Measurements from ENCODE around the gene OBSCN. TPM values are rescaled to one million over a fixed set of nuclear protein-coding genes. Genes with fewer than 3 reads are reported as not detected.

Gene OBSCN
- total and polyA plus RNA-seq, 2 of the 4 experiments (the other 2 are of a cell fraction) = 4.1 to 9.5 TPM

DNA sequence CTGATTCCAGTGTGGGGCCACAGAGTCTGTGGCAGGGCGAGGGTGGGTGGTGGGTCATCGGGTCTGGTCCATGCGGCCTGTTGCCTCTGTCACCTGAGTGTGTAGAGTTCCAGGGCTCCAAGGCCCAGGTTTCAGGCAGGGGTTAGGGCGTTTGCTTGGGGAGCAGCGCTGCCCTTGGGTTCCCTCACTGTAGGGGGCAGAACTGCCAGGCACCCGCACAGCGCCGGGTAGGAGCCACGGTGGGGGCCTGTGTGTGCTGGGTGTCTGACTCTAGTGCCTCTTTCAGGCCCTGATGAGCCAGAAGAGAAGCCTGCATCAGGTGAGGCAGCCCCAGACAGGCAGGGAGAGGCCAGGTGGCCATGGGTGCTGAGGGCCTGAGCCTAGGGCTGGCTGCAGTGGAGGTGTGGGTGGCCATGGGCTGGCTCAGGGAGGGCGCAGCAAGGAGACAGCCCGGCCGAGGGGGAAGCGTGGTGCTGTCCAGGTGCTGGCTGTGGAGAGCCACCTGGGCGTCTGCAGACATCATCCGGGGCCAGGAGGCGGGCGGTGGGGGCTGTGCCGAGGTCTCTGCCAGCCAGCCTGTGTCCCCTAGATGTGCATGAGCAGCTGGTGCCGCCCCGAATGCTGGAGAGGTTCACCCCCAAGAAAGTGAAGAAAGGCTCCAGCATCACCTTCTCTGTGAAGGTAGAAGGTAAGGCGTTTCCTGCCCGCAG is 126.5 kb downstream of the OBSCN start:
- no peaks in the 10 kb centered on the region for H3K4me1 ChIP-seq (ENCODE audit: control insufficient read depth, insufficient read depth, low read length)
- peaks cover 33% of the 10 kb centered on the region for H3K36me3 ChIP-seq (ENCODE audit: control insufficient read depth, insufficient read depth, low read length)
- no peak overlapping the region for H3K9ac ChIP-seq (ENCODE audit: low read depth, low read length)
- H2BK120ac ChIP-seq (ENCODE audit: low read depth, low read length) = no peak overlapping the region
- no peaks in the 10 kb centered on the region for H3K9me3 ChIP-seq (ENCODE audit: control insufficient read depth, insufficient read depth, low read length)
- H3K27me3 ChIP-seq (ENCODE audit: control insufficient read depth, insufficient read depth, low read length) = no peaks in the 10 kb centered on the region
- no peak overlapping the region for H2BK20ac ChIP-seq (ENCODE audit: low read depth, low read length)
- no peak overlapping the region for H2BK15ac ChIP-seq (ENCODE audit: low read depth, low read length)
- no peak overlapping the region for H2BK5ac ChIP-seq (ENCODE audit: low read depth, low read length, poor library complexity, severe bottlenecking)
- no peak overlapping the region for H4K5ac ChIP-seq (ENCODE audit: low read depth, low read length)
- ATAC-seq (ENCODE audit: low read depth) (no peak), DNase-seq (no peak)
- no peak overlapping the region for H2AFZ ChIP-seq (replicated peaks; ENCODE audit: low read length, poor library complexity)
- BruUV-seq (replicated peaks) = no TSS peak
- no peak overlapping the region for H2AK5ac ChIP-seq (ENCODE audit: low read depth, low read length)
- H4K8ac ChIP-seq (ENCODE audit: low read depth in 2 of 2, low read length in 2 of 2) = no peak overlapping the region
- no peaks in the 10 kb centered on the region for H3K79me1 ChIP-seq (ENCODE audit: low read depth in 1 of 2, low read length in 2 of 2)
- H4K91ac ChIP-seq (ENCODE audit: insufficient read depth, low read depth, low read length) = no peak overlapping the region
- no peak overlapping the region for H3K14ac ChIP-seq (replicated peaks; ENCODE audit: low read depth, low read length)
- H3K27ac ChIP-seq (ENCODE audit: insufficient read depth, low read length) = no peak overlapping the region
- intact Hi-C loops (cut with micrococcal nuclease) = no loop called here
- 88% methylated on average over 10 of the region's 22 CpGs; no CpG with 5 or more reads in 1 of the 2 experiments for WGBS, 2 experiments (ENCODE audit: extremely low coverage in 2 of 2, insufficient read length in 1 of 2)
- no peak overlapping the region for H3K4ac ChIP-seq (ENCODE audit: low read depth, low read length)
- no peak overlapping the region for H2AK9ac ChIP-seq (replicated peaks; ENCODE audit: low read depth, low read length, poor library complexity)
- no peak overlapping the region for H3K56ac ChIP-seq (ENCODE audit: extremely low read depth, insufficient read depth, low read length)
- H4K20me1 ChIP-seq (ENCODE audit: insufficient read depth, low read length) = no peaks in the 10 kb centered on the region; the same call in 1 of the 2 replicates
- TF ChIP-seq NFE2L2 (IDR thresholded peaks at IDR 0.05; ENCODE audit: low read depth, low read length) (no peak), FOS (IDR thresholded peaks at IDR 0.05; ENCODE audit: low read depth, low read length) (no peak), RCOR1 (IDR thresholded peaks at IDR 0.05; ENCODE audit: insufficient replicate concordance, low read length) (no peak), SMC3 (IDR thresholded peaks at IDR 0.05; ENCODE audit: low read depth, low read length) (no peak), MAFK (IDR thresholded peaks at IDR 0.05; ENCODE audit: low read depth, low read length) (no peak), MAZ (IDR thresholded peaks at IDR 0.05; ENCODE audit: borderline replicate concordance, low read depth, low read length) (no peak), CEBPB (IDR thresholded peaks at IDR 0.05; ENCODE audit: low read depth, low read length) (no peak), POLR2A (IDR thresholded peaks at IDR 0.05; ENCODE audit: low read depth, low read length) (no peak), CHD1 (IDR thresholded peaks at IDR 0.05; ENCODE audit: low read depth, low read length) (no peak), RAD21 (IDR thresholded peaks at IDR 0.05; ENCODE audit: low read length) (no peak), RFX5 (IDR thresholded peaks at IDR 0.05; ENCODE audit: low read depth, low read length) (no peak)
- TF ChIP-seq, protein P1, sequence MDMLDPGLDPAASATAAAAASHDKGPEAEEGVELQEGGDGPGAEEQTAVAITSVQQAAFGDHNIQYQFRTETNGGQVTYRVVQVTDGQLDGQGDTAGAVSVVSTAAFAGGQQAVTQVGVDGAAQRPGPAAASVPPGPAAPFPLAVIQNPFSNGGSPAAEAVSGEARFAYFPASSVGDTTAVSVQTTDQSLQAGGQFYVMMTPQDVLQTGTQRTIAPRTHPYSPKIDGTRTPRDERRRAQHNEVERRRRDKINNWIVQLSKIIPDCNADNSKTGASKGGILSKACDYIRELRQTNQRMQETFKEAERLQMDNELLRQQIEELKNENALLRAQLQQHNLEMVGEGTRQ (IDR thresholded peaks at IDR 0.05; ENCODE audit: low read depth, low read length) = no peak
- TF ChIP-seq, protein P2, sequence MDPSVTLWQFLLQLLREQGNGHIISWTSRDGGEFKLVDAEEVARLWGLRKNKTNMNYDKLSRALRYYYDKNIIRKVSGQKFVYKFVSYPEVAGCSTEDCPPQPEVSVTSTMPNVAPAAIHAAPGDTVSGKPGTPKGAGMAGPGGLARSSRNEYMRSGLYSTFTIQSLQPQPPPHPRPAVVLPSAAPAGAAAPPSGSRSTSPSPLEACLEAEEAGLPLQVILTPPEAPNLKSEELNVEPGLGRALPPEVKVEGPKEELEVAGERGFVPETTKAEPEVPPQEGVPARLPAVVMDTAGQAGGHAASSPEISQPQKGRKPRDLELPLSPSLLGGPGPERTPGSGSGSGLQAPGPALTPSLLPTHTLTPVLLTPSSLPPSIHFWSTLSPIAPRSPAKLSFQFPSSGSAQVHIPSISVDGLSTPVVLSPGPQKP (IDR thresholded peaks at IDR 0.05; ENCODE audit: borderline replicate concordance, low read depth, low read length) = no peak
- in situ Hi-C loops (cut with MboI; ENCODE audit: low sequenced_read_pairs) = no loop called here
- POLR2A ChIA-PET (ENCODE audit: unreplicated experiment) = no interaction called here
- no peak overlapping the region for H3K23ac ChIP-seq (ENCODE audit: low read depth, low read length)
- no peak overlapping the region for H3K18ac ChIP-seq (ENCODE audit: low read depth, low read length)
- H3K4me3 ChIP-seq (ENCODE audit: insufficient read depth, low read depth, low read length) = no peak overlapping the region
- CTCF ChIA-PET = no interaction called here
- dilution Hi-C loops (cut with HindIII; ENCODE audit: low sequenced_read_pairs, unreplicated experiment) = no loop called here
- H3K9me1 ChIP-seq (ENCODE audit: insufficient read depth, low read length) = 0 out of 2 replicates have a peak, but pooled peaks cover 6% of the 10 kb centered on the region
- no peak overlapping the region for H3K4me2 ChIP-seq (ENCODE audit: low read depth, low read length)
